IMR-90 (cell line): ENCODE measurements around the gene FAM24B.

Experiments
- BHLHE40 ChIP-seq: fragments of 150-350 bp; IDR thresholded peaks from 2 replicates; pipeline ENCODE4 v1.6.1; 2016; ENCODE audit warnings: mild to moderate bottlenecking, low read depth, low read length
- CEBPB ChIP-seq: IDR thresholded peaks from 2 replicates; pipeline ENCODE4 v1.6.1; 2012; ENCODE audit warnings: low read depth, low read length, improper control_type of control experiment
- CHD1 ChIP-seq: IDR thresholded peaks from 2 replicates; pipeline ENCODE4 v1.6.1; 2012; ENCODE audit warnings: low read depth, low read length, improper control_type of control experiment
- NFE2L2 ChIP-seq: fragments of 150-350 bp; IDR thresholded peaks from 2 replicates; pipeline ENCODE4 v1.6.1; 2016; ENCODE audit warnings: low read depth, mild to moderate bottlenecking, low read length
- POLR2A ChIP-seq: IDR thresholded peaks from 2 replicates; pipeline ENCODE4 v1.6.1; 2012; ENCODE audit warnings: mild to moderate bottlenecking, low read depth, low read length
- RAD21 ChIP-seq: IDR thresholded peaks from 2 replicates; pipeline ENCODE4 v1.6.1; 2012; ENCODE audit warnings: low read length, improper control_type of control experiment
- RFX5 ChIP-seq: IDR thresholded peaks from 2 replicates; pipeline ENCODE4 v1.8.0; 2012; ENCODE audit warnings: low read depth, mild to moderate bottlenecking, low read length, moderate library complexity
- SMC3 ChIP-seq: fragments of 150-350 bp; IDR thresholded peaks from 2 replicates; pipeline ENCODE4 v1.6.1; 2016; ENCODE audit warnings: low read depth, mild to moderate bottlenecking, antibody characterized with exemption, low read length, moderate library complexity
- TF ChIP-seq, protein P1 (sequence below): conservative IDR thresholded peaks from 2 replicates; pipeline ENCODE4 v1.5.1; 2012; ENCODE audit warnings: mild to moderate bottlenecking, low read depth, low read length, improper control_type of control experiment
- TF ChIP-seq, protein P2 (sequence below): fragments of 150-350 bp; IDR thresholded peaks from 2 replicates; pipeline ENCODE4 v1.6.1; 2016; ENCODE audit warnings: low read depth, mild to moderate bottlenecking, low read length, moderate library complexity, borderline replicate concordance

DNA sequence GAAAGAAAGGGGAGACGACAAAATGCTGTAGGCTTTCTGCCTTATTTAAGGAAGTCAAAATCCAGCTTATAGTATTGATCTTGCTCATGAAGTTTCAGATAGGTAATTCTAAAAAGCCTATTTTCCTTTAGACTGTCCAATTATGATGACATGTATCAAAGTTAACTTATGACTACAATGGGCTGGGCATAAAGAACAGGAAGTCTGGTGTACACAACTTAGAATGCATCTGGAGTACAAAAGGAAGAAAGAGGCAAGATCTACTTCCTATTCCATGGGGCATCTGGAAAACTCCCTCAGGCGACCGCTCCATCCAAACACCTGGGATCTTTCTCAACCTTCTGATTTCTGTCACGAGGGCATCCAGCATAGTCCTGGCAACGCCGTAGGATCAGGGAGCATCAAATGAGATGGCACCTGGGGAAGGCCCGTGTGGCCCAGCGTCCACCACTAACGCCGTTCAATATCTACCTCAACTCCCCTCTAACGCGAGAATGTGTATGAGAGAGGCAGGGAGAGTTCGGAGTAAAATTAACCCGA, 512 bp downstream of the FAM24B start:
- TF ChIP-seq, protein P1, sequence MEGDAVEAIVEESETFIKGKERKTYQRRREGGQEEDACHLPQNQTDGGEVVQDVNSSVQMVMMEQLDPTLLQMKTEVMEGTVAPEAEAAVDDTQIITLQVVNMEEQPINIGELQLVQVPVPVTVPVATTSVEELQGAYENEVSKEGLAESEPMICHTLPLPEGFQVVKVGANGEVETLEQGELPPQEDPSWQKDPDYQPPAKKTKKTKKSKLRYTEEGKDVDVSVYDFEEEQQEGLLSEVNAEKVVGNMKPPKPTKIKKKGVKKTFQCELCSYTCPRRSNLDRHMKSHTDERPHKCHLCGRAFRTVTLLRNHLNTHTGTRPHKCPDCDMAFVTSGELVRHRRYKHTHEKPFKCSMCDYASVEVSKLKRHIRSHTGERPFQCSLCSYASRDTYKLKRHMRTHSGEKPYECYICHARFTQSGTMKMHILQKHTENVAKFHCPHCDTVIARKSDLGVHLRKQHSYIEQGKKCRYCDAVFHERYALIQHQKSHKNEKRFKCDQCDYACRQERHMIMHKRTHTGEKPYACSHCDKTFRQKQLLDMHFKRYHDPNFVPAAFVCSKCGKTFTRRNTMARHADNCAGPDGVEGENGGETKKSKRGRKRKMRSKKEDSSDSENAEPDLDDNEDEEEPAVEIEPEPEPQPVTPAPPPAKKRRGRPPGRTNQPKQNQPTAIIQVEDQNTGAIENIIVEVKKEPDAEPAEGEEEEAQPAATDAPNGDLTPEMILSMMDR: no peak
- TF ChIP-seq POLR2A (no peak), NFE2L2 (no peak), CEBPB (no peak), SMC3 (no peak), RFX5 (no peak), BHLHE40 (no peak), RAD21 (no peak), CHD1 (no peak)
- TF ChIP-seq, protein P2, sequence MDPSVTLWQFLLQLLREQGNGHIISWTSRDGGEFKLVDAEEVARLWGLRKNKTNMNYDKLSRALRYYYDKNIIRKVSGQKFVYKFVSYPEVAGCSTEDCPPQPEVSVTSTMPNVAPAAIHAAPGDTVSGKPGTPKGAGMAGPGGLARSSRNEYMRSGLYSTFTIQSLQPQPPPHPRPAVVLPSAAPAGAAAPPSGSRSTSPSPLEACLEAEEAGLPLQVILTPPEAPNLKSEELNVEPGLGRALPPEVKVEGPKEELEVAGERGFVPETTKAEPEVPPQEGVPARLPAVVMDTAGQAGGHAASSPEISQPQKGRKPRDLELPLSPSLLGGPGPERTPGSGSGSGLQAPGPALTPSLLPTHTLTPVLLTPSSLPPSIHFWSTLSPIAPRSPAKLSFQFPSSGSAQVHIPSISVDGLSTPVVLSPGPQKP: no peak
